Left renal cortex interstitium (tissue), 4 donors: ENCODE measurements around the gene USP2. TPM values are rescaled to one million over a fixed set of nuclear protein-coding genes. Genes with fewer than 3 reads are reported as not detected.

Source experiments
- DNase-seq, 4 donors: peaks; one replicate each; pipeline ENCODE4 v3.0.0-alpha.2; 2013; ENCODE audit warnings: low read depth in 4 of 4, low spot score in 2 of 4, missing footprints in 1 of 4
- polyA plus RNA-seq, 4 donors: library from polyadenylated mRNA; unstranded; fragments of 120-200 nt; gene quantifications; one replicate each; pipeline ENCODE4 v1.2.1, GENCODE V29; 2013; ENCODE audit not compliant: insufficient read length in 4 of 4

USP2 gene
- polyA plus RNA-seq, 4 donors: 7.4 to 14.9 (median 10.1) TPM

DNA sequence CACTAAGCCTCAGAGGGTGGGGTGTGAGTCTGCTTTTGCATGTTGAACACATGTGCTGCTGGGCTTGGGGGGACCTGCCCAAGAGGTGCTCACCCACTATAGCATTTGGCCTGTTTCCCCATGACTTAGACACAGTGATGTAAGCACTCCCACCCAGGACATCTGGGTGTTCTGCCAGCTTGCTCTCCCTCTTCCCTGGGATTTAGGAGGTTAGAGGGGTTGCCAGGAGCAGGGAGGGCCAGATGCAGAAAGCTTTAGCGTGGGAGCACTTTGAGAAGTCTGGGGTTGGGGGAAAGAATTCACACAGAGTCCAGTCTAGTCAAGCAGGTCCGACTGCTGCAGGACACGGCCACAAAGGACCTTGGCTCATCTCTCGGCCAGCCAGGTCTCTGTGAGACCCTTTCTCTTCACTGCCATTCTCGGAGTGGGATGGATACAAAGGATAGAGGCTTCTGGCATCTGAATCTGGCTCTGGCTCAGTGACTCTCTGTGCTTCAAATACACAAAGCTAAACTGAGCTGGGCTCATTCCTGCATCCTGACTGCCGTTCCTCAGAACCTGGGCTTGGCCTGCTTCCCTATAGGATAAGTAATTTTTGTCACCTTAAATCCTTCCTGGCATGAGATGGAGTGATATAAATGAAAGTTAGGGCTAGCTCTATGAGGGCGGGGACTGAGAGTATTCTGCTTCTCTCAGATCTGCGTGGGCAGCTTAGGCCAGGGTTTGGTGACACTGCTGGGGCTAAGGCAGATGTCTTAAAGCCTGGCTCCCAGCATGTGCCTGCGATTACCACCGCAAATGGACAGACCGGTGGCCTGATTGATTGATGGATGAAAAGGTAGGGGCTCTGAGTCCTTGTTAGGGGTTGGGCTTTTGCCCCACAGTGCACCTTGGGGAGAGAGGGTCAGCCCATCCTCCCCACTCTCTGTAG lies 14.5 kb downstream of the USP2 start:
- no peak for DNase-seq

DNA sequence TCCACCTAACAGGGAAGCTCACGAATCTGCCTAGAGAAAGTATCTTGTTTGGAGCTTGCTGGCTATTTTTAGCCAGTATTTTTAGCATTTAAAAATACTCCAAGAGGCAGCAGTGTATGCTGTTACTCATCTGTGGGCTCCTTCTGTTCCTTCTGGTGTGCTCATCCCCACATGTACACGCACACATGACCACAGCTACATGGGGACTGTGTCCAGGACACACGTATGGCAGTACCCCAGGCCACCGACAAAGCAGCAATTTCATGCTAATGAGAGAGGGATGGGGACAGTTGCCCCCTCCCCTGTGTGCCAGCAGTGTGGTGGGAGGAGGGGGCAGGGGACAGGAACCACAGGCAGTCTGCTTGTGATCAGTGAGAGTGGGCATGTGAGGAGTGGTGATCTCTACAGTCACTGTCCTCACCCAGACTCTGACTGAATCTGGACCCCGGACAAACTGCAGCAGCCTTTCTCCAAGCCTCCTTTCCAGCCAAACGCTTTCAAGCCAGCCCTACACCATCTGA lies 16.4 kb downstream of the USP2 start:
- DNase-seq: no peak

DNA sequence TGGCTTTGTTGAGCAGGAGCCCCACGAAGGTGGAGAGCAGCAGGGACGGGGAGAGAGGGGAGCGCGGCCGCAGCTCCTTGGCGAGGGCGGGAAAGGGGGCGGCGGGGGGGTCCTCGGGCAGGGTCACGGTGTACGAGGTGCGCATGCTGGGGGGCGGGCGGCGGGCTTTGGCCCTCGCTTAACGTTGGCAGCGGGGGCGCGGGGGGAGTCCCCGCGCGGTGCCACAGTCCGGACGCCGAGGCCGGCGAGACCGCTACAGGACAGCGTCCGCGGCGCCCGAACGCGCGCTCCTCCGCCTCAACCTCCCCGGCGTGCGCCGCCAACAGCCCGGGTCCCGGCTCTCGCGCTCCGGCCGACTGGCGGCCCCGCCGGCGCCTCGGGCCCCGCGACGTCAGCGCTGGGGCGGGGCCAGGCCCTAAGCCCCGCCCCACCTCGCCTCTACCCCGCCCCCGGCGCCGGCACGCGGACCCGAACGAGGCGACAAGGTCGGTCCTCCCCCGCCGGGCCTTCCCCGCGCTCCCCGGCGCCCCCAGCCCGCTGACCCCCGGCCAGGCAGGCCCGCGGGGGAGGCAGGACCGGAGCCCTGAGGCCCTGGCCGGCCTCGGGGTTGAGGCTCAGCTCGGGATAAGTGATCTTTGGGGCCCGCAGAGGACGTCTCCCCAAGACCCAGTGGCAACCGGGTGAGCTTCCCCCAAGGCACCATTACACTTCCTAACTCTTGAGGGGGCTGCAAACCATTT lies 17.5 kb downstream of the USP2 start:
- no peak for DNase-seq

DNA sequence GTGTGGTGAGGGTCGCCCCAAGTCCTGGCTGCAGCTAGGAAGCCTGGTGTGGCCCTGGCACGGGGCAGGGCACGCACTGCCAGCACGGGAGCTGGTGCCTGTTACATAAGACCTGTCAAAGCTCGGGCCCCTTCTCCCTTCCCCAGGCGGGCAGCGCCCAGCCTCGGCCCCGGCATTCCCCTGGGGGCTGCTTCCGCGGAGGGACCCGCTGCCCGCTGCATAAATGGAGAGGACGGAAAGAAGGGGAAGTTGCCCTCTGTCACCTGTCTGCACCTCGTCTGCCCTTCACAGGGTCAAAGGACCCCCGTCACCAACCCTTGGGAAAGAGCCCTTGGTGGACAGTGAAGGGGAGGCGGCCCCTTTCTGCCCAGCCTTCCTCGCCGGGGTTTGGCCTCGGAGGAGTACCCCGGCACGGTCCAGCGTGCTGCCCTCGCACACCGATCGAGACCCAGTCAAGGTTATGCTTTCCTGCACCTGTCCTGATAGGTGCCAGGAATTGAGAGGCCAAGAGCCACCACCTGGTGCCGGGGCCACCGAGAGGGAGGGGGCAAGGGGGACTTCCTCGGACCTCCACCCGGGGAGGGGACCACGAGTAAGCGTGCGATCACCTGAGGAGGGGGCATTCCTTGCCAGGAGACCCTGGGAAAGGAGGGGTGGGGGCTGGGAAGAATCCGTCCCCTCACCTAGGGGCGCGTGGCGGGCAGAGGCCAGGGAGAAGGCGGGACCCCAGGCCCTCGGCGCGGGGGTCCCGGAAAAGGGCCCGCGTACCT lies 18.2 kb downstream of the USP2 start:
- DNase-seq: no peak

DNA sequence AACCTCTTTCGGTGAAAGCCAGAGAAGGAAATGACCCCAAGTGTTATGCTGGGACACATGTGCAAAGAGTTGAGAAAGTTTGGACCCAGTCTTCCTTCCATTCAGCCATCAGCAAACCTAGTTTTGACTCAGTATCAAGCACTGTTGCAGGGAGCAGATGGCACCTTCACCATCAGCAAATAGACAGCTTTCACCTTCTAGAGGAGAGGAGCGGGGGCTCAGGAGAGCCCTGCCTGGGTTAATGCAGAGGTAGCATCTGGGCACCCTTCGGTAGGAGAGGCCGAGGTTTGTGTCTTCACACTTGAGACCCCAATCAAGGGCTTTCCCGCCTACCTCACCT lies 18.8 kb downstream of the USP2 start:
- DNase-seq: no peak

DNA sequence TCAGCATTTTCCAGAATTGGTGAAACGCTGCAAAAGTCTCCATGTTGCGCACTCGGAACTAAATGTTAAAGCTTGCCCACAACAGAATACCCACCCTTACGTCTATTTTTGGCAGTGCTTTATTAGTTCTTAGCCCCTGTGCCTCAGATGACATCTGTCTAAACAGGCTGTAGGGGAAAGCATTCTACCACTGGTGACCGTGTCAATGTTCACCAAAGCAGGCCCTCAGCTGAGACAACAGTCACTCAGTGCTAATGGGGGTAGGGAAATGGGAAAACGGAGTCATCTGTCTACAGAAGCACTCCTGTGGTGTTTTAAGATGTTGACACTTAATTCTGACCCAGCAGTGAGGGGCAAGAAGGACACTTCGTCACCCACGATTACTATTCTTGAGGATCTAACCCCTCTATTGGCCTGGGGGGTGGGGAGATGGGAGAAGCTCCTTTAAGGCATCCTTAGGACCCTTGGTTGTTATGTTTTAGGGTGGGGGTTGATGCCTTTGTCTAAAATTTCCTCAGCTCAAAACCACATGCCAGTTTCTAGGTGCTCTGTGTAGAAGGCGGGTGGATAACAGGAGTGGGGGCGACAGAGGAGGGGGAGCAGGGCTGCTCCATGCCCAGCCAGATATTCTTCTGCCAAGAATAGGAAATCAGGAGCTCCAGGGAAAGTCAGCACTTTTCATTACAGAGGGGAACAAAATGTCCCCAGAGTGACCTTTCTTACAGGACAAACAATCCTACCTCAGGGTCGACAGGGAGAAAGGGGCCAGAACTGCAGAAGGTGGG lies 19.4 kb downstream of the USP2 start:
- no peak for DNase-seq

DNA sequence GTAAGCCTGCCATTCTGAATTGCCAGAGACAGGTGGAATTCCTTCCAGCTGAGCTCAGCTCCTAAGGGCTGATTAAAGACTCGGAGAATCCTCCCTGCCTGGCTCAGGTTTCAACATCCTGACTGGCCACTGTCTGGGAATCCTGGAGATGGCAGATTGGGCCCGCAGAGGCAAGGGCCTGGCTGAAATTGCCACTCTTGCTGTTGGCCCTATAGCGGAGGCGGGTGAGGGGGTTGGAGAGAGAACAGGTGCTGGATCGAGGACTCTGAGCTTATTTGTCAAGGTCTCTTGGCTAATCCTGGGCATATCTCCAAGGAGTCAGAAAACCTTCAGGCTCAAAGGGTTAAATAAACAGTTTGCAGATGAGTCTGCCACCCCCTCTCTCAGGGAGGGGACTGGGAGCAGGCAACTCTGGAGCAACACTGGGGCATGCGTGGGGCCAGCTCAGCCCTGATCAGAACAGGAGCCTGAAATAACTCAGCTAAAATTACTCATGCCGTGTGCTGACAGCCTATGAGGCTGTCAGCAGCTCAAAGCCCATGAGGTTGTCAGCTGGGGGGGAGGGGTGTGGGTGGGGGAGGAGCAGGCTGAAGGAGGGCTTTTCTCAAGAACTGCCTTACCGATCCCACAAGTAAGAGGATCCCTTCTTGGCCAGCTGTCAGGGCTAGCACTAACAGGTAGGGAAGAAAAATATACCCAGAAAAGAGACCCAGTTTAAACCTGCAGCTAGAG lies 20.3 kb downstream of the USP2 start:
- no peak for DNase-seq

DNA sequence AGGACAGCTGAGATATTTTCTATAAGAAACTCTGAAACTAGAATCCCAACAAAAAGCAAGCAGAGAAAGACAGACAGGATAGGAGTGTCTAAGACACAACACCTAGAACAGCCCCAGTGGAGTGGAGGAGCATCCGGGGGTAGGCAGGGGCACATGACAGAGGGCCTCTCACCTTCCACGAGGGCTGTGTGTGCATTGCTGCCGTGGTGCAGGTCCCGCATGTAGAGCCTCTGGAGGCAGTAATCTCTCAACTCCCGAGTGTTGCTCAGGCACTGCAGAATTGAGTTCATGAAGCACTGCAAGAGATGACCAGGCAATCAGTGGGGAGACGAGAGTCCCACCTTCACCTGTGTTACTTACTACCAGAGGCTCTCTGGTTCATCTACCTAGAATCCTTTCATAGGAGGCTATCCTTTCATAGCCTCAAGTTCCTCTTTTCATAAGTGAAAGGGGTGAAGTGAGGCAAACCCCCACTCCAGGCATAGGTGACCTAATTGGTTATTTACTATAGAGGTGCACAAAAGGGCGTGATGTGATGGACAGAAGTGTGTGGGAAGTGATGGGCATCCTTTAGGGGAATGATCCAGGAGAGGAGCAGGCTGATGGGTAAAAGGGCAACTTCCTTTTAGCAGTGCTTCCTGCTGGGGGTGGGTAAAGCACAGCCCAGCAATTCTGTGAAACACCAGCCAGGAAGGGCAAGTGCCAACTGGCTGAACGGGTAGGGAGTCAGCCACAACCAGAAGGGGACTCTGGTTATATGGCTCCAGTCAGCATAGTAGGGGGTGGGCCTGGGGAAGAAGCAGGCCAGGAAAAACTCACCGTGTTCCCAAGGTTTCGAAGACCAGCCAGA lies 21.9 kb downstream of the USP2 start:
- DNase-seq: no peak

DNA sequence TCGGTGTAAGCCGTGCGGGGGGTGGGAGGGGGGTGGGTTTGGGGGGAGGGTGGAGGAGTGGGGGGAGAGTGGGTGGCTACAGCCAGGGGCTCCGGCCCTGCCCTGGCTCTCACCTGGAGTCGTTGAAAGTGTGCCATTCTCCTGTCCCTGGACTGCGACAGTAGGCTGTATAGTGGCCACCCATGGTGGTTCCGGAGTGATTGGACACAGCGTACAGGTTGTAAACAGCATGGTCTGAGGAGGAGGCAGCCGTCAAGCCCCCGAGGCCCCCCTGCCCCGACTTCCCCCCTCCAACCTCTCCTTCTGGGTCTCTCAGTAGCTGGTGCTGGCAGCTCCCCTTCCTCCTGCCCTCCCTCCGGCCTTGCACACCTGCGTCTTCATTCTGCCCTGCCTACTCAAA lies 24.4 kb downstream of the USP2 start:
- DNase-seq: no peak

DNA sequence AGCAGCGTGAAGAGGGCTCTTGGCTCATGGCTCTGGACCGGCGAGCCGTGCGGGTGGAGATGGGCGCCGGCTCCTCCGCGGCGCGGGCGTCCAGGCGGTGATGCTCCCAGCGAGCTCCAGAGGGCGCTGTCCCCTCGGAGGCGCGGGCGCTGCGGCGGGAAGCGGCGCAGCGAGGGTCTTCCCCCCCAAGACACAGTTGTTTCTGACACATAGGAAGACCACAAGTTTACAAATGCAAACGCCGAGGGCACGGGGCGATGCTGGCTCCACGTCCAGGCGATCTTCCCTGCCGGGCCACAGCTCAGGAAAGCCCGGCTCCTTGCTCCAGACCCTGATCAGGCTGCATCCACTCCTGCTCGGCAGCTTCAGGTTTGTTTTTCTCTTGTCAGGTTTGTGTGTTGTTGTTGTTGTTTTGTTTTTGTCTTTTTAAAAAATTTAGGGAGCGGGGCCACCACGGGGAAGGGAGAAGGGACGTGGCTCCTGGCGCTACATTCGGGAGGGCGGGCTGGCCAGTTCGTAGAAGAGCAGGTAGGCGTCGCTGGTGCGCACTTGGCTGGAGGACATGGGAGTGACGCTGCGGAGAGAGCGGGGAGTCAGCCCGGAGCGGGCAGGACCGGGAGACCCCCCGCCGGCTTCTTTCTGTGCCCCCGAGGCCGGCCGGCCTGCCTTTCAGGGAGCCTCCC lies 25.0 kb downstream of the USP2 start:
- DNase-seq: peak in 1 of 4 donors; percentile 78

DNA sequence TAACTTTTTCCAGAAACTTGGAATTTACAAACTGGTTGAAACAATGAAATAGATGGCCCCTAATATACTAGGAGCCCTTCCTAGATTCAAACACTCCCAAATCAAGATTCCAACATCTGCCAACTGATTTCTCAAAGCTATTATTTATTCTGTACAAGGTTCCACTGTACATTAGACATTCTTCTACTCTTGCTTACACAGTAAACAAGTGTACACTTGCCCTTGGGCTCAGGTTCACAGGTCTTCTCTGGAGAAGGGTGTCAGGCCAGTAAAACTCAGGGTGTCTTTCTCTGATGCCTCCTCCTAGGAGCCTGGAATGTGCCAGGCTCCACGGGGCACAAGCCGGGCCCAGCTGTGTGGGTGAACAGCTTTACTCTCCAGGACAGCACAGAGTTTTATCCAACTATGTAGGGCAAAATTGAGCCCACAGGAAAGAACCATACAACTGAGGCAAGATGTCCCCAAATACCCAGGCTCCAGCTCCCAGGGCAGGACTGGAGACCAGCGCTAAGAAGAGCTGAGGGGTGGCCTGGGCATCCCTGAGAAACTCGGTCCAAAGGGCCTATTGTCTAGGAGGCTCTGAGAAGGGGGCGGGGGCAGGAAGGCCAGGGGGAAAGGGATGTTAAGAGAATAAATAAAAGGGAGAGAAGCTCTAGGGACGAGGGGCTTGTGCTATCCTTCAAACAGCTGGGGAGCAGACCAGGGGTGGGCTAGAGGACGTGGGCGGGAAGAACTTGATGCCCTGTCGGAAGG lies 26.2 kb downstream of the USP2 start:
- DNase-seq: no peak

DNA sequence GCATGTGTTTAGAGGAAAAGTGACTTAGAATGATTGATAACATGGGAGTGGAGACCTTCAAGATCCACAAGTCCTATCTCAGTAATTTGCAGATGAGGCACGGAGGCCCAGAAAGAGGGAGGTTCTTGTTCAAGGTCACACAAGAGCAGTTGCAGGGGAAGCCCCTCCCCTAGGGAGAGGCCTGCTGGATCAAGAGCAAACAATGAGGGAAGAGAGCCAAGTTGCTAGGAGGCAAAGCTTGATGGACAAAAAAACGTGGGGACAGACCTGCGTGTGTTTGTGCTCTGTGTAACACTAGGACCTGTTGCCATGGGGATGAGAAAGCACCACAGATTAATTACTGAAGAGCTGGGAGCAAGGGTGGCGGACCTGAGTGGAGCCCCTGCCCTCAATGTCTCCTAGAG lies 28.6 kb downstream of the USP2 start:
- no peak for DNase-seq

DNA sequence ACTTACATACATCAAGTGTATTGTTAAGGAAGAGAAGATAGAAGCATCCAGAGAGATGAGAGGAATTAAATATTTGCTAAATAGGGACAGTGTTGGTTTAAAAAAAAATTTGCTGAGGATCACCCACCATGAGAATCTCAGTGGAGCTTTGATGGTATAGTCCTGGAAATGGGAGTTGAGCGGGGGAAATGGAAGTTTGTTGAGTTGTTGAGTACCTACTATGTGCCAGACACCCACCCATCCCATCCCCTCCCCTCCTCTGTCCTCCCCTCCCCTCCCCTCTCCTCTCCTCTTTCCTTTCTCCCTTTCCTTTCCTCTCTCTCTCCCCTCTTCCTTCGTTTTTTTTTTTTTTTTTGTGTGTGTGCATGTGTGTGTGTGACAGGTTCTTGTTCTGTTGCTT lies 30.3 kb downstream of the USP2 start:
- no peak for DNase-seq

DNA sequence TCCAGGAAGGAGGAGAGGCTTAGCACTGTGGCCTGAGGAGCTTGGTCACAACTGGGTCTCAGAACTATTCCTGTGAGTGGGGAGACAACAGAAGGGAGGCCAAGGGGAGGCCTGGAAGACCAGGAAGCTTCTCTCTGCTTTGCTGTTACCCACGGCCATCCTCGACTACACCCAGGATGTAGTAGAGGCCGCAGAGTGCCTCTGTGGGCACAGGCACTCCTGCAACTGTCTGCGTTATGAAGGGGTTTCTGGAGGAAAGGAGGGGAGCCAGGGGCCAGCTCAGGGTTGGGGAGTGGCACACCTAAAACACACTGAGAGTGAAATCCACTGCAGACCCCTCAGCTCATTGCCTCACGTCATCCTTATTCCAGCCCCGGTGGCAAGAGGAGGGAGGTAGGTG lies 31.2 kb downstream of the USP2 start:
- no peak for DNase-seq

DNA sequence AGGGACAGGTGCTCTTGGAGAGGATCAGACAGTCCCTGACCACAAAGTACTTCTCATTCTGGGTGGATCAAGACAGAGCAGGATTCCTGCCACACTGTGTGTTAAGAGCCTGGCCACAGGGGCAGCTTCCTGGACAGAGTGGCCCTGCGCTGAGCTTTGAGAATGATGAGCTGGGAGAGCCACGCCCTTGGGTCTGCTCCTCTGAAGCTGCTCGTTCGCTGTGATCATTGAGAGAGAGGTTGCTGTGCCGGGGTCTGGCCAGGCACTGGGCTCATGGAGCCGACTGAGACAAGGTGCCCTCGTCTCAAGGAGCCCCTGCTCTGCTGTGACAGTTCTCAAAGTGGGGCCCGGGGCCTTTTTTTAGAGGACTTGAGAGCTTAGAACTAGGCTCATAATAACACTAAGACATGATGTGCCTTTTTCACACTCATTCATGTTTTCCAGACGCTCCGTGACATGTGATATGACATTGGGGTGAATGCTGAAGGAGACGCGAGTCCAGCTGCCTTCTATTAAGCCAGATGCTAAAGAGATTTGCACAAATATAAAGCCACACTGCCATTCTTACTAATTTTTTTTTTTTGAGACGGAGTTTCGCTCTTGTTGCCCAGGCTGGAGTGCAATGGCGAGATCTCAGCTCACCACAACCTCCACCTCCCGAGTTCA lies 33.4 kb downstream of the USP2 start:
- DNase-seq: no peak

DNA sequence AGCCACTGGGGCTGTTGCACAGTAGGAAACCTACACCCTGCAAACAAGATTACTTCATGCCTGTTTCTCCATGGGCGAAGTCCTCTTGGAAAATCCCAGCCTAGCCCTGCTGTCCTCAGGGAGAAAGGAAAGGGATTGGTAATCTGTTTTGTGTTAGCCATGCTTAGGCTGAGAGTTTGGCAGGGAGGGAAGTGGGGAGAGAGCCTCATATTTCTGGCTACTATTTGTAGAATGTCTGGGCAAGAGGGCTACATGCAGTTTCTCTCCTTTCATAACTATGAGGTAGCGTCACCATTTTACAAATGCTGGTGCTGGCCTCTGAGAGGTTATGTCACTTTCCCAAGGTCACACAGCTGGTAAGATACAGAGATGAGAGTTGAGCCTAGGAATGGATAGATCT lies 34.2 kb downstream of the USP2 start:
- DNase-seq: no peak

DNA sequence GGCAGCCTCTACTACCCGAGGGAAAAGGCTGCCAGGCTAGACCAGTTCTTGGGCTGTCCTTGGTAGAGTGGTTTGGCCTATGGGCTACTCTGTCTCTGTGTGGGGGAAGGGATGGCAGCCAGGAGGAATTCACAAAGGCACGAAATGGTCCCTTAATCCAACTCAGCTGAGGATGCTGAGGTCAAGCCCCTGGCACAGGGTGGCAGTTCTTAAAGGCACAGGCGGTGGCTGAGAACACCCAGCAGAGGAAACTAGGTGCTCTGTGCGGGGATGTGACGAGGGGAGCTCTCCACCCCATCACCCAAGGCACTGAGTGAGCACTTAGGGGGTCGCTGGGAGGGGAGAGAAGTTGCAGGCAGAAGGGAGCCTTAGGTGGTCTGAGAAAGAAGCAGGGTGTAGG lies 34.9 kb downstream of the USP2 start, which contains the start of gene MFRP:
MFRP (minus strand) TSS at position 101 of the 400 bp plus-strand sequence. CDS start 192 bp downstream, outside the sequence.
- no peak for DNase-seq
